MM.1S (cell line): ENCODE results near the gene PLPPR2.

Experiments used
- DNase-seq: peaks from one replicate; pipeline ENCODE4 v3.0.0-alpha.2; 2015
- H2AFZ ChIP-seq: fragments of 300-600 bp; sonication (generic); 2 replicates; pipeline ENCODE4 v1.6.0; 2016; ENCODE audit warnings: antibody characterized with exemption, low read length
- H3F3A ChIP-seq: fragments of 300-600 bp; sonication (generic); 2 replicates; pipeline ENCODE4 v1.6.1; 2016; ENCODE audit warnings: mild to moderate bottlenecking, antibody characterized with exemption, low read length, moderate library complexity, mixed read lengths; ENCODE audit not compliant: insufficient read depth
- H3K27ac ChIP-seq: fragments of 300-600 bp; sonication (generic); 2 replicates; pipeline ENCODE4 v1.5.1; 2016; ENCODE audit warnings: mild to moderate bottlenecking, low read length
- H3K27me3 ChIP-seq: fragments of 300-600 bp; sonication (generic); replicated peaks from 2 replicates; pipeline ENCODE4 v1.6.0; 2016; ENCODE audit warnings: low read length; ENCODE audit not compliant: insufficient read depth
- H3K36me3 ChIP-seq: fragments of 300-600 bp; sonication (generic); replicated peaks from 2 replicates; pipeline ENCODE4 v1.6.1; 2016; ENCODE audit warnings: mild to moderate bottlenecking, low read length, mixed read lengths; ENCODE audit not compliant: insufficient read depth
- H3K4me1 ChIP-seq: fragments of 300-600 bp; sonication (generic); 2 replicates; pipeline ENCODE4 v1.6.1; 2016; ENCODE audit warnings: low read length, mixed read lengths
- H3K4me2 ChIP-seq: fragments of 300-600 bp; sonication (generic); 2 replicates; pipeline ENCODE4 v1.6.0; 2016; ENCODE audit warnings: low read depth, low read length
- H3K4me3 ChIP-seq: fragments of 300-600 bp; sonication (generic); 2 replicates; pipeline ENCODE4 v1.5.1; 2016; ENCODE audit warnings: low read length, mixed read lengths
- H3K79me2 ChIP-seq: fragments of 300-600 bp; sonication (generic); 2 replicates; pipeline ENCODE4 v1.6.1; 2016; ENCODE audit warnings: mixed run types, low read length, mixed read lengths
- H3K9ac ChIP-seq: fragments of 300-600 bp; sonication (generic); 2 replicates; pipeline ENCODE4 v1.6.1; 2016; ENCODE audit warnings: low read length, mixed read lengths
- H3K9me2 ChIP-seq: fragments of 300-600 bp; sonication (generic); replicated peaks from 2 replicates; pipeline ENCODE4 v1.6.1; 2016; ENCODE audit warnings: mild to moderate bottlenecking, low read length, mixed read lengths; ENCODE audit not compliant: insufficient read depth
- H3K9me3 ChIP-seq: fragments of 300-600 bp; sonication (generic); replicated peaks from 2 replicates; pipeline ENCODE4 v1.6.1; 2016; ENCODE audit warnings: mild to moderate bottlenecking, low read length, mixed read lengths; ENCODE audit not compliant: insufficient read depth
- H4K20me1 ChIP-seq: fragments of 300-600 bp; sonication (generic); 2 replicates; pipeline ENCODE4 v1.6.1; 2016; ENCODE audit warnings: mild to moderate bottlenecking, low read length, moderate library complexity, mixed read lengths; ENCODE audit not compliant: insufficient read depth
- CTCF ChIP-seq: fragments of 300-600 bp; sonication (generic); IDR thresholded peaks from 2 replicates; pipeline ENCODE4 v1.5.1; 2016; ENCODE audit warnings: antibody characterized with exemption, low read length, mixed read lengths
- EZH2 ChIP-seq: fragments of 300-600 bp; sonication (generic); optimal IDR thresholded peaks from 2 replicates; pipeline ENCODE3; 2017; ENCODE audit warnings: low read depth, mild to moderate bottlenecking, antibody characterized with exemption, low read length, mixed read lengths
- EZH2phosphoT487 ChIP-seq: fragments of 300-600 bp; sonication (generic); IDR thresholded peaks from 2 replicates; pipeline ENCODE4 v1.6.1; 2018; ENCODE audit warnings: antibody characterized with exemption, low read length

PLPPR2 gene

GRCh38 chr19:11390359-11390758 lies 35.1 kb downstream of the PLPPR2 start:
- Histone ChIP-seq H3F3A (no peaks in the 10 kb centered on the region), H3K79me2 (no peaks in the 10 kb centered on the region), H3K27me3 (peaks cover 56% of the 10 kb centered on the region), H2AFZ (no peak overlapping the region), H3K4me3 (no peak overlapping the region), H3K9ac (no peak overlapping the region), H3K9me2 (no peaks in the 10 kb centered on the region), H3K4me1 (no peaks in the 10 kb centered on the region), H3K9me3 (no peaks in the 10 kb centered on the region), H3K4me2 (no peak overlapping the region), H4K20me1 (no peaks in the 10 kb centered on the region), H3K27ac (no peak overlapping the region), H3K36me3 (no peaks in the 10 kb centered on the region)
- TF ChIP-seq EZH2 (no peak), CTCF (no peak), EZH2phosphoT487 (no peak)
- no peak for DNase-seq

GRCh38 chr19:11390933-11391680 lies 35.9 kb downstream of the PLPPR2 start:
- H3K4me2 ChIP-seq: no peak overlapping the region
- H3F3A ChIP-seq: no peaks in the 10 kb centered on the region
- no peak overlapping the region for H3K4me3 ChIP-seq
- peaks cover 57% of the 10 kb centered on the region for H3K27me3 ChIP-seq
- no peaks in the 10 kb centered on the region for H3K9me2 ChIP-seq
- no peak for DNase-seq
- no peak overlapping the region for H2AFZ ChIP-seq
- H3K9ac ChIP-seq: no peak overlapping the region
- H4K20me1 ChIP-seq: no peaks in the 10 kb centered on the region
- H3K9me3 ChIP-seq: no peaks in the 10 kb centered on the region
- H3K36me3 ChIP-seq: no peaks in the 10 kb centered on the region
- no peak overlapping the region for H3K27ac ChIP-seq
- H3K79me2 ChIP-seq: no peaks in the 10 kb centered on the region
- H3K4me1 ChIP-seq: no peaks in the 10 kb centered on the region
- no peak for TF ChIP-seq CTCF
- TF ChIP-seq EZH2phosphoT487: no peak
- TF ChIP-seq EZH2: no peak

- Histone ChIP-seq H4K20me1 (no peaks in the 10 kb centered on the region), H3K9ac (no peak overlapping the region), H3K4me3 (no peak overlapping the region), H3K79me2 (no peaks in the 10 kb centered on the region), H3K27ac (no peak overlapping the region), H2AFZ (no peak overlapping the region), H3K9me2 (no peaks in the 10 kb centered on the region), H3K9me3 (no peaks in the 10 kb centered on the region), H3K4me2 (no peak overlapping the region), H3F3A (no peaks in the 10 kb centered on the region), H3K27me3 (peaks cover 61% of the 10 kb centered on the region), H3K4me1 (no peaks in the 10 kb centered on the region), H3K36me3 (no peaks in the 10 kb centered on the region)
- no peak for DNase-seq
- TF ChIP-seq EZH2: no peak
- TF ChIP-seq EZH2phosphoT487: no peak
- no peak for TF ChIP-seq CTCF
Observed at GRCh38 chr19:11397089-11397610, 41.9 kb downstream of the PLPPR2 start.
